ENCODE data around the gene ATAD2B.

Gene ATAD2B

GRCh38 chr2:23767876-23768621, 158.9 kb downstream of the ATAD2B start:
- H3K4me1 ChIP-seq (ENCODE audit: control insufficient read depth in 1 of 2, insufficient read depth in 1 of 2, low read depth in 1 of 2, low read length in 1 of 2), result peaks cover 7 to 11% of the 10 kb centered on the region in 2 experiments
- H3K9me3 ChIP-seq, result no peaks in the 10 kb centered on the region
- TF ChIP-seq CTCF (IDR thresholded peaks at IDR 0.05), result no peak
- H3K36me3 ChIP-seq, result peaks cover 23% of the 10 kb centered on the region
- no peak overlapping the region for H3K4me3 ChIP-seq (ENCODE audit: low read depth in 1 of 2, low read length in 1 of 2)
- H3K27ac ChIP-seq, result no peak overlapping the region
- no peaks in the 10 kb centered on the region for H3K27me3 ChIP-seq

- Histone ChIP-seq H3K36me3 (peaks cover 51% of the 10 kb centered on the region), H3K27ac (no peak overlapping the region), H3K9me3 (no peaks in the 10 kb centered on the region), H3K27me3 (no peaks in the 10 kb centered on the region), H3K4me1 (ENCODE audit: control insufficient read depth in 1 of 2, insufficient read depth in 1 of 2, low read depth in 1 of 2, low read length in 1 of 2) (no peaks in the 10 kb centered on the region), H3K4me3 (ENCODE audit: low read depth in 1 of 2, low read length in 1 of 2) (no peak overlapping the region)
- no peak for TF ChIP-seq CTCF (IDR thresholded peaks at IDR 0.05)
Measured at GRCh38 chr2:23762141-23762540, 164.8 kb downstream of the ATAD2B start.

GRCh38 chr2:23761638-23762037, 165.3 kb downstream of the ATAD2B start:
- no peak overlapping the region for H3K4me3 ChIP-seq (ENCODE audit: low read depth in 1 of 2, low read length in 1 of 2)
- TF ChIP-seq CTCF (IDR thresholded peaks at IDR 0.05), result no peak
- no peaks in the 10 kb centered on the region for H3K27me3 ChIP-seq
- no peaks in the 10 kb centered on the region for H3K9me3 ChIP-seq
- H3K4me1 ChIP-seq (ENCODE audit: control insufficient read depth in 1 of 2, insufficient read depth in 1 of 2, low read depth in 1 of 2, low read length in 1 of 2), result no peaks in the 10 kb centered on the region
- H3K27ac ChIP-seq, result no peak overlapping the region
- H3K36me3 ChIP-seq, result peaks cover 56% of the 10 kb centered on the region

GRCh38 chr2:23760736-23761135, 166.2 kb downstream of the ATAD2B start:
- Histone ChIP-seq H3K4me3 (ENCODE audit: low read depth in 1 of 2, low read length in 1 of 2) (no peak overlapping the region), H3K27ac (no peak overlapping the region), H3K27me3 (no peaks in the 10 kb centered on the region), H3K9me3 (no peaks in the 10 kb centered on the region), H3K36me3 (peaks cover 62% of the 10 kb centered on the region), H3K4me1 (ENCODE audit: control insufficient read depth in 1 of 2, insufficient read depth in 1 of 2, low read depth in 1 of 2, low read length in 1 of 2) (no peaks in the 10 kb centered on the region)
- no peak for TF ChIP-seq CTCF (IDR thresholded peaks at IDR 0.05)

GRCh38 chr2:23757686-23758433, 169.1 kb downstream of the ATAD2B start:
- Histone ChIP-seq H3K36me3 (peaks cover 66% of the 10 kb centered on the region), H3K9me3 (no peaks in the 10 kb centered on the region), H3K4me1 (ENCODE audit: control insufficient read depth in 1 of 2, insufficient read depth in 1 of 2, low read depth in 1 of 2, low read length in 1 of 2) (no peaks in the 10 kb centered on the region), H3K27ac (no peak overlapping the region), H3K4me3 (ENCODE audit: low read depth in 1 of 2, low read length in 1 of 2) (no peak overlapping the region), H3K27me3 (no peaks in the 10 kb centered on the region)
- TF ChIP-seq CTCF (IDR thresholded peaks at IDR 0.05), result no peak

All from neutrophil (primary cell).